Large intestine (tissue), 3 donors: Measurements from ENCODE around the gene KCNH2. TPM values are rescaled to one million over a fixed set of nuclear protein-coding genes. Genes with fewer than 3 reads are reported as not detected.
"Not testable (repeated sequence)": the region's sequence is repeated elsewhere in the genome, so short reads cannot be mapped to it uniquely, and the experiment has no call there.

ENCODE experiments used
- DNase-seq, 2 donors: peaks; one replicate each; pipeline versions ENCODE4 v3.0.0 to v3.0.0-alpha.2; 2013
- H3K27ac ChIP-seq: one replicate; pipeline ENCODE4 v1.5.1; 2013; ENCODE audit warnings: low read length
- H3K27me3 ChIP-seq: 2 replicates; pipeline ENCODE4 v1.6.1; 2013; ENCODE audit warnings: low read length; ENCODE audit not compliant: control insufficient read depth, insufficient read depth
- H3K36me3 ChIP-seq: 2 replicates; pipeline ENCODE4 v1.6.1; 2013; ENCODE audit warnings: low read length; ENCODE audit not compliant: control insufficient read depth, insufficient read depth
- H3K4me1 ChIP-seq: one replicate; pipeline ENCODE4 v1.6.1; 2013; ENCODE audit warnings: low read length; ENCODE audit not compliant: control insufficient read depth, insufficient read depth
- H3K4me3 ChIP-seq: one replicate; pipeline ENCODE4 v1.5.1; 2013; ENCODE audit warnings: low read length
- H3K9me3 ChIP-seq: one replicate; pipeline ENCODE4 v1.6.1; 2013; ENCODE audit warnings: mild to moderate bottlenecking, low read depth, low read length, moderate library complexity; ENCODE audit not compliant: control insufficient read depth
- WGBS: methylation state at CpG from one replicate; pipeline ENCODE4 v1.1.5; 2013; ENCODE audit warnings: low lambda C conversion rate; ENCODE audit not compliant: insufficient coverage; 5-methylcytosine and 5-hydroxymethylcytosine counted together
- polyA plus RNA-seq: library from polyadenylated mRNA; unstranded; fragments of 120-200 nt; gene quantifications from one replicate; pipeline ENCODE4 v1.2.1, GENCODE V29; 2013

Gene KCNH2
- polyA plus RNA-seq, 1 donor: 8.1 TPM

DNA sequence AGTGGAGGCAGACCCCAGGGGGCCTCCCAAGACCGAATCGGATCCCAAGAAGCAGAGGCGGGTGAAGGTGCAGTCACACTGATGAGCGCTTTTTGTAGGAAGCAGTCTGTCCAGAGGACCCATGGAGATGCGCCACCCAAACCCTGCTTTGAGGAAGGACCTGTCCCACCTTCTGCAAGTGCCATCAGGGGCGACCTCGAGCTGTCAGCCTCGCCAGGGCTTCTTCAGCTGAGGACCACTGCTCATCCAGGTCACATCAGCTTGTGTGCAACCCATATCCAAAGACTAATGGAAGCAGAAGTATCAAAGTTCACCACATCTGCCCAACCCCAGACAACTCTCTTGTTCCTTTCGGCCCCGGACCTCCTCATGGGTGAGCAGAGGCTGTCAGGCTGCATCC lies 61.5 kb downstream of the KCNH2 start:
- no peaks in the 10 kb centered on the region for H3K9me3 ChIP-seq
- no peak overlapping the region for H3K4me3 ChIP-seq
- no peak for DNase-seq
- H3K4me1 ChIP-seq: no peaks in the 10 kb centered on the region
- no peaks in the 10 kb centered on the region for H3K36me3 ChIP-seq
- WGBS: no CpG with 5 or more reads among the region's 10 CpGs
- peaks cover 28% of the 10 kb centered on the region for H3K27me3 ChIP-seq
- H3K27ac ChIP-seq: no peak overlapping the region

DNA sequence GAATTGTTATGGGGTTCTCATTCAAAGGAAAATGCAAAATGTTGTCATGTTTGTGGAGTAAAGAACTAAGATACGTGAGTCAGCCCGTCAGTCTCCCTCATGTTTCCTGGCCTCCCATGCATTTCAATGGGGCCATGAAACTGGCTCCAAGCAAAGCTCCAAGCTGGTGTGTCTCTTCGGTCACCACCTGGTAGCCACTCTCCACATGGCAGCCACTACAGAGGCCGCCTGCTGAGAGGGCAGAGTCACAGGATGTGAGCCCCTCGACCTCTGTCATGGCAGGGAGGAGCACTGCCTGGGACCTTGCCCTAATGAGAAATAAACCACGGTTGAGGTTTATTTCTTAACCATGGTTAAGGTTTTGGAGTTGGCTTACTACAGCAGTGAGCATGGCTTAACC lies 63.2 kb downstream of the KCNH2 start:
- Histone ChIP-seq H3K4me1 (no peaks in the 10 kb centered on the region), H3K27me3 (peaks cover 28% of the 10 kb centered on the region), H3K9me3 (no peaks in the 10 kb centered on the region), H3K36me3 (no peaks in the 10 kb centered on the region), H3K27ac (no peak overlapping the region), H3K4me3 (no peak overlapping the region)
- no CpG with 5 or more reads among the region's 6 CpGs for WGBS
- no peak for DNase-seq

GRCh38 chr7:150914196-150914595 lies 63.9 kb downstream of the KCNH2 start:
- DNase-seq: no peak
- Histone ChIP-seq H3K36me3 (no peaks in the 10 kb centered on the region), H3K9me3 (no peaks in the 10 kb centered on the region), H3K4me1 (no peaks in the 10 kb centered on the region), H3K4me3 (no peak overlapping the region), H3K27me3 (peaks cover 26% of the 10 kb centered on the region), H3K27ac (no peak overlapping the region)
- WGBS: 100% methylated on average over 1 of the region's 6 CpGs

DNA sequence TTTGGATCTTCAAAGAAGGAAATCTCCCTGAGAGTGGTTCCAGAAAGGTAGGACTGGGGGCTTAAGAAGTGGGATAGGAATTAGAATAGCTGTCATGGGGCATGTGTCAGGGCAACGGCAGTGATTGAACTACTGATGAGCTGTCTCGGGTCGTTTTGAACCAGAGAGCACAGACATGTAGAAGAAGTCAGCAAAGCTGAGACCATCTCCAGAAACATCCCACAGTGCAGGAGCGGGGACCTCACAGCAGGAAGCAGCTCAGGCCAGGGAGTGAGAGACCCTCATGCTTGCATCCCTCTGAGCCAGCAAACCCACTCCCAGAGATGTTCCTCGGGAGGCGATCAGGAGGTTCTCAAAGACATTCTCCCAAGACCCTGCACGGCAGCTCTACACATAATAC lies 65.7 kb downstream of the KCNH2 start:
- Histone ChIP-seq H3K9me3 (no peaks in the 10 kb centered on the region), H3K4me1 (no peaks in the 10 kb centered on the region), H3K4me3 (no peak overlapping the region), H3K27ac (no peak overlapping the region), H3K27me3 (peaks cover 19% of the 10 kb centered on the region), H3K36me3 (no peaks in the 10 kb centered on the region)
- no peak for DNase-seq
- WGBS: no CpG with 5 or more reads among the region's 7 CpGs

DNA sequence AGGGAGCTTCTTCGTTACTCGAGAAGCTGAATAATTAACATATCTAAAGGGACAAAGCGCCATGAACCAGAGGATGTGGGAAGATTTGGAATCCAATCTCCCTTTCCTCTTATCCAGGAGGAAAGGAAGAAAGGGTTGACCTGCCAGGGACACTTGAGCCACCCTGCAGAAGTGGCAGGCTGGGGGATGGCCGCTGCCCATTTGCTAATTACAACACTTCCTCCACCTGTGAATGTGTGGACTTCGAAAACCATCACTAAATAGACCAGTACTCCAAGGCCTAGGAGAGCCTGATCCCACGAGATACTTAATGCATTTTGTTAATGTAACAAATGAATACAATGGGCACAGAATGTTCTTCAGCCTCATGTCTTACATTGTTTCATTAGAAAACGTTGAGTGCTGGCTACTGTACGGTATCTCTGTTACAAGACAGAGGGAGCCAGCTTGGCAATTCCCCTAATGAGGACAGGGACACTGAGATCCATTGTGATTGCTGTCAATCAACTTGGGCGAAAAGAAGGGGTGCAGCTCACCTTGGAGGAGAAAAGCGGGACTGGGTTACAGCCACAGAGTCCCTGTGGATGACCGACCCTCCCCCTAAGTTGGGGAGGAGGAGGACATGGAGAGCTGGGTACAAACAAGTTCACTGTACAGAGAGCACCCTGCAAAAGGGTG lies 66.4 kb downstream of the KCNH2 start:
- H3K4me3 ChIP-seq: no peak overlapping the region
- H3K27me3 ChIP-seq: peaks cover 19% of the 10 kb centered on the region
- no CpG with 5 or more reads among the region's 11 CpGs for WGBS
- no peak for DNase-seq
- H3K27ac ChIP-seq: no peak overlapping the region
- H3K4me1 ChIP-seq: no peaks in the 10 kb centered on the region
- H3K9me3 ChIP-seq: no peaks in the 10 kb centered on the region
- H3K36me3 ChIP-seq: no peaks in the 10 kb centered on the region

DNA sequence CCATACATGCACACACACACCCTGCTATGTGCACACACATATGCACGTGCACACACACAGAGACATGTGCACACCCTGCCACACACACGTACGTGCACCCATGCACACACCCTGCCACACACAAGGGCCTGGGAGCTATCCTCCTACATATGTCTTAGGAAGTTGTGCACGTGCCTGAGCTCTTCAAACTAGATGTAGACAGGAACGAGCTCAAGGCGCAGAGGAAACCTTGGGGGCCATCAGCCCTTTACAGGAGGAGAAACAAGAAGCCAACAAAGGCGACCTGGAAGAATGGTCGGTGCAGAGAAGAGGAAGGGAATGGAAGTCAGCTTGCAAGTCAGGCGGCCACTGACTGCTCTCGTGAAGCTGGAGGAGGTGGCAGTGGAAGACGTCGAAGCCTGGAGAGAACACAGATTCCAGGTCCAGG lies 67.1 kb downstream of the KCNH2 start:
- no peaks in the 10 kb centered on the region for H3K9me3 ChIP-seq
- WGBS: no CpG with 5 or more reads among the region's 12 CpGs
- no peaks in the 10 kb centered on the region for H3K4me1 ChIP-seq
- no peaks in the 10 kb centered on the region for H3K36me3 ChIP-seq
- no peak overlapping the region for H3K4me3 ChIP-seq
- DNase-seq: no peak
- H3K27me3 ChIP-seq: peaks cover 17% of the 10 kb centered on the region
- no peak overlapping the region for H3K27ac ChIP-seq

DNA sequence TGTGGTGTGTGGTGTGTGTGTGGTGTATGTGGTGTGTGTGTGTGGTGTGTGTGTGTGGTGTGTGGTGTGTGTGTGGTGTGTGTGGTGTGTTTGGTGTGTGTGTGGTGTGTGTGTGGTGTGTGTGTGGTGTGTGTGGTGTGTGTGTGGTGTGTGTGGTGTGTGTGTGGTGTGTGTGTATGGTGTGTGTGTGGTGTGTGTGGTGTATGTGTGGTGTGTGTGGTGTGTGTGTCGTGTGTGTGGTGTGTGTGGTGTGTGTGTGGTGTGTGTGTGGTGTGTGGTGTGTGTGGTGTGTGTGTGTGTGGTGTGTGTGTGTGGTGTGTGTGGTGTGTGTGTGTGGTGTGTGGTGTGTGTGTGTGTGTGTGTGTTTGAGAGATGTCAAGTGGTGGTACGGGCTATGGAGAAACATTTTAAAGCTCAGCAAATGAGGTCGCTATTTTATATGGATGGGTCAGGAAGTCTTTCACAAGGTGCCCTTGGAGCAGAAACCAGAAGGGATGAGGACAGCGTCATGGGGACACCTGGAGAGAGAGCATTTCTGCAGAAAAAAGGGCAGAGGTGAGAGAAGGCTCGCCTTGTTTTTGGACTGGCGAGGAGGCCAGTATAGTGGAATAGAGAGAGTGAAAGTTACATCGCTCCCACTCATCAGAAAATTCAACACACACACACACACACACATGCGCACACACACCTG lies 67.7 kb downstream of the KCNH2 start:
- H3K9me3 ChIP-seq, DNase-seq, H3K4me3 ChIP-seq, H3K4me1 ChIP-seq, H3K27ac ChIP-seq, H3K36me3 ChIP-seq: not testable (repeated sequence)
- peaks cover 15% of the 10 kb centered on the region for H3K27me3 ChIP-seq
- no CpG with 5 or more reads among the region's 8 CpGs for WGBS

GRCh38 chr7:150909200-150909995 lies 68.7 kb downstream of the KCNH2 start:
- H3K9me3 ChIP-seq: no peaks in the 10 kb centered on the region
- no peak overlapping the region for H3K4me3 ChIP-seq
- peaks cover 15% of the 10 kb centered on the region for H3K27me3 ChIP-seq
- DNase-seq: no peak
- WGBS: 60% methylated on average over 1 of the region's 8 CpGs
- no peaks in the 10 kb centered on the region for H3K36me3 ChIP-seq
- no peaks in the 10 kb centered on the region for H3K4me1 ChIP-seq
- H3K27ac ChIP-seq: no peak overlapping the region

DNA sequence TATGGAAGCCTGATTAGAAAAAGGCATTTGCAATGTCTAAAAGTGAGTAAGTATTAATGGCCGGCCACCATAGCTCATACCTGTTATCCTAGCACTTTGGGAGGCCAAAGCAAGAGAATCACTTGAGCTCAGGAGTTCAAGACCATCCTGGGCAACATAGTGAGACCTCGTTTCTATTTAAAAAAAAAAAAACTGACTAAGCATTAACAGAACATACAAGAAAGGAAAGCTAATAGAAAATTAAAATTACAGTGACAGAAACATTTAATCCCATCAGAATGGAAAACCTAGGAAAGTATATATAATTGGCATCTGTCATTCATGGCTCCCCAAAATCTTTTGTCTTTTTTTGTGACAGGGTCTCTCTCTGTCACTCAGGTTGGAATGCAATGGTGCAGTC lies 69.9 kb downstream of the KCNH2 start:
- H3K36me3 ChIP-seq: no peaks in the 10 kb centered on the region
- peaks cover 8% of the 10 kb centered on the region for H3K27me3 ChIP-seq
- H3K27ac ChIP-seq: no peak overlapping the region
- WGBS: no CpG with 5 or more reads among the region's 2 CpGs
- H3K4me1 ChIP-seq: no peaks in the 10 kb centered on the region
- H3K4me3 ChIP-seq: no peak overlapping the region
- no peaks in the 10 kb centered on the region for H3K9me3 ChIP-seq
- no peak for DNase-seq

GRCh38 chr7:150904011-150904909 lies 73.9 kb downstream of the KCNH2 start:
- no peaks in the 10 kb centered on the region for H3K9me3 ChIP-seq
- no peak overlapping the region for H3K27ac ChIP-seq
- H3K27me3 ChIP-seq: no peaks in the 10 kb centered on the region
- peaks cover 33% of the 10 kb centered on the region for H3K4me1 ChIP-seq
- H3K4me3 ChIP-seq: no peak overlapping the region
- DNase-seq: no peak
- WGBS: 87% methylated on average over 2 of the region's 6 CpGs
- no peaks in the 10 kb centered on the region for H3K36me3 ChIP-seq
